ENCODE results near the gene ADGRB2. TPM values are rescaled to one million over a fixed set of nuclear protein-coding genes. Genes with fewer than 3 reads are reported as not detected.
A peak's percentile ranks its signal among the peaks of the same experiment; 100 is the strongest.

ADGRB2 gene
- total RNA-seq, 1 donor from 2014 or later, result 12.1 TPM

DNA sequence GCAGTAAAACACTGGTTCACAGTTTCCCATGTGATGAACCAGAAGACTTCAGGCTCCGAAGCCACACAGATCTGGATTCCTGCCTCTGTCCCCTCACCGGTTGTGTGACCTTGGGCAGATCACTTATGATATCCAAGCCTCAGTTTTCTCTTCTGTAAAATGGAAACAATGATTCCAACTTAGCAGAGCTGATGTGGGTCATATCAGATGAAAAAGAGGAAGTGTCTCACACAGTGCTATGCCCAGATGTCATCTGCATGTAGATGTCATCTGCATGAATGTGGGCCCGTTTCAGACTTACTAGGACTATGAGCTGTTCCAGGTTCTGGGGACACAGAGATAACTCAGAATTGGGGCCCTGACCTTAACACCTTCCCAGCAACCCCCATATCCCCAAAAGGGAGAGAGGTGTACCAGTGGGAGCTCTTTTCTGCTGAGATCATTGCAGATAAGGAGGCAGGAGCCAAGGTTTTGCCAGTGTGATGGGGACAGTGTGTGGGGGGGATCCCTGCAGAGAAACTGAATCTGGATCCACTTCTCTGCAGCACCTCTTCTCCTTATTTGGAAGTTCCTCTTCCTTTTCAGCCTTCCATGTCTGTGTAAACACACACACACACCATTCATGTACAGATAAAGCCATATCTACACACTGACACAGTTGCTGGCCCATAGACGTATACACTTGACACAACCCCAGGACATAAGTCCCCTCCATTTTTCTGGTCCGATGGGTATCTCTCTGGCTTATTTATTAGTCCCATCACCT, 5.0 kb upstream of the ADGRB2 start:
- H3K9me3 ChIP-seq (replicated peaks), result no peaks in the 10 kb centered on the region
- no peak overlapping the region for H3K4me3 ChIP-seq
- no peak for DNase-seq
- intact Hi-C loops (cut with micrococcal nuclease), result no loop called here
- H3K4me1 ChIP-seq, result peaks cover 35% of the 10 kb centered on the region
- TF ChIP-seq, protein P1, sequence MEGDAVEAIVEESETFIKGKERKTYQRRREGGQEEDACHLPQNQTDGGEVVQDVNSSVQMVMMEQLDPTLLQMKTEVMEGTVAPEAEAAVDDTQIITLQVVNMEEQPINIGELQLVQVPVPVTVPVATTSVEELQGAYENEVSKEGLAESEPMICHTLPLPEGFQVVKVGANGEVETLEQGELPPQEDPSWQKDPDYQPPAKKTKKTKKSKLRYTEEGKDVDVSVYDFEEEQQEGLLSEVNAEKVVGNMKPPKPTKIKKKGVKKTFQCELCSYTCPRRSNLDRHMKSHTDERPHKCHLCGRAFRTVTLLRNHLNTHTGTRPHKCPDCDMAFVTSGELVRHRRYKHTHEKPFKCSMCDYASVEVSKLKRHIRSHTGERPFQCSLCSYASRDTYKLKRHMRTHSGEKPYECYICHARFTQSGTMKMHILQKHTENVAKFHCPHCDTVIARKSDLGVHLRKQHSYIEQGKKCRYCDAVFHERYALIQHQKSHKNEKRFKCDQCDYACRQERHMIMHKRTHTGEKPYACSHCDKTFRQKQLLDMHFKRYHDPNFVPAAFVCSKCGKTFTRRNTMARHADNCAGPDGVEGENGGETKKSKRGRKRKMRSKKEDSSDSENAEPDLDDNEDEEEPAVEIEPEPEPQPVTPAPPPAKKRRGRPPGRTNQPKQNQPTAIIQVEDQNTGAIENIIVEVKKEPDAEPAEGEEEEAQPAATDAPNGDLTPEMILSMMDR (IDR thresholded peaks at IDR 0.05; ENCODE audit: borderline replicate concordance), result no peak
- peaks cover 84% of the 10 kb centered on the region for H3K27me3 ChIP-seq (ENCODE audit: low read depth)
- H3K36me3 ChIP-seq, result no peaks in the 10 kb centered on the region
- no peak overlapping the region for H3K27ac ChIP-seq (replicated peaks)

DNA sequence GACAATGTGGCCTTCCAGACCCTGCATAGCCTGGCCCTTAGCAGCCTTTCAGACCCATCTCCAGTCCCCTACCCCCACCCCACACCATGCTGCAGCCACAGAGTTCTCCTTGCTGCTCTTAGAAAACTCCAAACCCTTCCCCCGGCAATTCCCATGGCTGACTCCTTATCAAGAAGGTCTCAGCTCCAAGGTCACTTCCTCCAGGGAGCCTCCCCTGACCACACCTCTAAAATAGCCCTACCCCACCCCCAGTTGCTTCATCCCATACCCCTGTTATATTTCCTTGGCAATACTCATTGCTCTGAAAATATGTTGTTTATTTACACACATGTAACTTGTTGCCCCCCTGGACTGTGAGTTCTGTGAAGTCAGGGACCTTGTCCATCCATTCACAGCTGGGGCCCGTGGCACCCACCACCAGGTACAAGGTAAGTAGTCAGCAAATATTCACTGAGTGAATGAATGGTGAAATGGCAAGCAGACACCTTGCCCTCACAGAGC, 4.3 kb upstream of the ADGRB2 start:
- no peaks in the 10 kb centered on the region for H3K36me3 ChIP-seq
- TF ChIP-seq, protein P1 (IDR thresholded peaks at IDR 0.05; ENCODE audit: borderline replicate concordance), result no peak
- peaks cover 38% of the 10 kb centered on the region for H3K4me1 ChIP-seq
- intact Hi-C loops (cut with micrococcal nuclease), result no loop called here
- H3K4me3 ChIP-seq, result no peak overlapping the region
- no peaks in the 10 kb centered on the region for H3K9me3 ChIP-seq (replicated peaks)
- no peak for DNase-seq
- peaks cover 77% of the 10 kb centered on the region for H3K27me3 ChIP-seq (ENCODE audit: low read depth)
- H3K27ac ChIP-seq (replicated peaks), result no peak overlapping the region

DNA sequence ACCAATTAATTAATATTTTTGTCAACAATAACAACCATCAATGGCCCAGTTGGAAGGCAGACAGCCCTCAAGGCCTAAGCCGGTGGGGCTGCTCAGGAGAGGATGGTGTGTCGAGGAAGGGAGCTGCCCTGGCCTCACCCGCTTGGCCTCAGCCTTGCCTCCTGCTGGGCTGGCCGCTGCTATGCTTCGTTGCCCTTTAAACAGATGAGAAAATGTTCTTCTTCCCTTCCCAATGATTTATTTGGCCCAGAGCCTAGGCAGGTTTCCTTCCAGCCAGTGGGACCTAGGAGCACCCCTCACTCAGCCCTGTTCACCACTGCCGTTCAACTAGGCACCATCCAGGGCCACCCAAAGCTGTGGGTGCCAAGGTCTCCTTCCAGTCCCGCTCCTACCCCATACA, 3.1 kb upstream of the ADGRB2 start:
- peaks cover 76% of the 10 kb centered on the region for H3K27me3 ChIP-seq (ENCODE audit: low read depth)
- H3K4me1 ChIP-seq, result peaks cover 42% of the 10 kb centered on the region
- no peaks in the 10 kb centered on the region for H3K9me3 ChIP-seq (replicated peaks)
- TF ChIP-seq, protein P1 (IDR thresholded peaks at IDR 0.05; ENCODE audit: borderline replicate concordance), result no peak
- H3K36me3 ChIP-seq, result no peaks in the 10 kb centered on the region
- intact Hi-C loops (cut with micrococcal nuclease), result no loop called here
- no peak overlapping the region for H3K4me3 ChIP-seq
- DNase-seq, result no peak
- H3K27ac ChIP-seq (replicated peaks), result no peak overlapping the region

DNA sequence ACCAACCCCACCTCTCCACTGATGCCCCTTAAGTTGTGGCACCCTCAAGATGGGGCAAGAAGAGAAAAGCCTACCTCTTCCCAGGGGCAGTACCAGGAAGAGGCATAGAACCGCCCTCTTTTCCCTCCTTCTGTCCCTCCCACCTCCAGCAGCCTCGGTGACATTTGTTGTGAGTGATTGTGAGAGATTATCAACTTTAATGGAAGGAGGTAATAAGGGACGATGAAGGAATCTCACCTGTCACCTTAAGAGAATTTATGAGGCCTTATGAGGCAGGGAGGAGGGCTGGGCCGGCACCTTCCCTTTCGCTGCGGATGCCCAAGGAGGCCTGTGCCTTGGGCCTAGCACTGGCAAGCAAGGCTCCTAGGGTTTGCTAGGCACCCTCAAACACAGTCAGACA, 1.4 kb upstream of the ADGRB2 start:
- peaks cover 48% of the 10 kb centered on the region for H3K4me1 ChIP-seq
- no peak for DNase-seq
- H3K9me3 ChIP-seq (replicated peaks), result no peaks in the 10 kb centered on the region
- TF ChIP-seq, protein P1 (IDR thresholded peaks at IDR 0.05; ENCODE audit: borderline replicate concordance), result no peak
- H3K4me3 ChIP-seq, result no peak overlapping the region
- intact Hi-C loops (cut with micrococcal nuclease), result no loop called here
- peaks cover 78% of the 10 kb centered on the region for H3K27me3 ChIP-seq (ENCODE audit: low read depth)
- no peaks in the 10 kb centered on the region for H3K36me3 ChIP-seq
- H3K27ac ChIP-seq (replicated peaks), result no peak overlapping the region

DNA sequence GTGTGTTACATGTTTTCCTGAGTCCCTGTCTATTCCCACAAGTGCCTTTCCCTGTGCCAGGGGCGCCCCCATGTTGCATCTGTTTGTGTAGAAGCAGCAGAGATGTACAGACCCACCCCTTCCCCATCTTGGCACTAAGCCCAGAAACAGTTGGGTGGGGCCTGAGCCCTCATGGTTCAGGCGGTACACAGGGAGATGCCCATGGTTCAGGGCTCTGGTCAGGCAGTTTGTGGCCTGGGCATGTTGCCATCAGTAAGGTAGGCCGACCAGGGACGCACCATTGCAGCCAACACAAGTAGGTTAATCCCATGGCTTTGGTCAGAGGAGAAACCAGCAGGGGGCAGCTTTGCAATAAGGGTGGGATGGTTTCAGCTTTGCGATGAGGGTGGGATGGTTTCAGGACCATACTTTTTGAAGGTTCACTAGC, 914 bp upstream of the ADGRB2 start:
- Histone ChIP-seq H3K4me3 (no peak overlapping the region), H3K9me3 (replicated peaks) (no peaks in the 10 kb centered on the region), H3K27ac (replicated peaks) (no peak overlapping the region), H3K4me1 (peaks cover 47% of the 10 kb centered on the region), H3K27me3 (ENCODE audit: low read depth) (peaks cover 78% of the 10 kb centered on the region), H3K36me3 (no peaks in the 10 kb centered on the region)
- intact Hi-C loops (cut with micrococcal nuclease), result no loop called here
- TF ChIP-seq, protein P1 (IDR thresholded peaks at IDR 0.05; ENCODE audit: borderline replicate concordance), result peak; percentile 40
- no peak for DNase-seq
